OCI-LY3 (cell line): ENCODE results near the gene ABLIM2.

Experiments
- EZH2phosphoT487 ChIP-seq: fragments of 200-600 bp; shearing (Covaris generic); IDR thresholded peaks from 2 replicates; pipeline ENCODE4 v1.6.1; 2018; ENCODE audit warnings: antibody characterized with exemption, mixed run types, low read depth
- TF ChIP-seq, protein P1 (sequence below): fragments of 200-600, 300-600 bp; sonication (generic); IDR thresholded peaks from 2 replicates; pipeline ENCODE4 v1.5.1; 2014; ENCODE audit warnings: antibody characterized with exemption, low read length, low read depth

DNA sequence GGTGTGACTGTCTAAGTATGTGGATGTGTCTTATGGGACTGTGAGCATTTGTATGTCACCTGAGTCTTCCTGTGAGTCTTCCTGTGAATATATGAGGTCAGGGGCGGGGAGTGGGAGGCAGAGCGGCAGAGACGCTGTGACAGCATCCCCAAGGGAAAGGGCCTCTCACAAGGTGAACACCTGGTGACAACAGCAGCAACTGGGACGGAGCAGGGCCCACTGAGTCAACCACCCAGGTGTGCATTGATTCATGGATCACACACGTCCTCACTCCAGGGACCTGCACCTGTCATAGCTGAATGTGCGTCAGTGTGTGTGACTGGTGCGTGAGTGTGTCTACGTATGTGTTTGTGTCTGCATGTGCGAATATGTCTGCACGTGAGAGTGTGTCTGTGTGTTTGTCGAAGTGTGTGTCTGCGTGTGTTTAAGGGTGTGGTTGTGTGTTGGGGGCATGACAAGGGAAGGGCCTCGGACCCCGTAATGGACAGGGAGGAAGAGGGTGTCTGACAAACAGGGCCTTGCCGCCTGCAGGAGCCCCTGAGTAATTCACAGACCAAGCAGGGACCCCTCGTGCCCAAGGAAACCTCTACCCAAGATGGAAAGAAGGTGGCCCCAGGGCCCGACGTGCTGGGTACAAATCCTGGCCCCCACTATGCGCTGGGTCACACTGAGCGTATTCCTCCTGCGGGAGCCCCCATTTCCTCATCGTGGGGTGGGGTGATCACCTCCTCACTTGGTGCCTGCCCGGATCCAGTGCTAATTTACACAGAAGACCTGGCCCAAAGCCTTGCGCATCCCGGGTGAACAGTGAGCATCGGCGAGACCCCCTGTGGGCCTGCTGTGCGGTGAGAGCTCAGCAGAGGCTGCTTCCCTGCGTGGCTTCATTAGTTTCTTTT is 76.7 kb downstream of the ABLIM2 start:
- TF ChIP-seq, protein P1, sequence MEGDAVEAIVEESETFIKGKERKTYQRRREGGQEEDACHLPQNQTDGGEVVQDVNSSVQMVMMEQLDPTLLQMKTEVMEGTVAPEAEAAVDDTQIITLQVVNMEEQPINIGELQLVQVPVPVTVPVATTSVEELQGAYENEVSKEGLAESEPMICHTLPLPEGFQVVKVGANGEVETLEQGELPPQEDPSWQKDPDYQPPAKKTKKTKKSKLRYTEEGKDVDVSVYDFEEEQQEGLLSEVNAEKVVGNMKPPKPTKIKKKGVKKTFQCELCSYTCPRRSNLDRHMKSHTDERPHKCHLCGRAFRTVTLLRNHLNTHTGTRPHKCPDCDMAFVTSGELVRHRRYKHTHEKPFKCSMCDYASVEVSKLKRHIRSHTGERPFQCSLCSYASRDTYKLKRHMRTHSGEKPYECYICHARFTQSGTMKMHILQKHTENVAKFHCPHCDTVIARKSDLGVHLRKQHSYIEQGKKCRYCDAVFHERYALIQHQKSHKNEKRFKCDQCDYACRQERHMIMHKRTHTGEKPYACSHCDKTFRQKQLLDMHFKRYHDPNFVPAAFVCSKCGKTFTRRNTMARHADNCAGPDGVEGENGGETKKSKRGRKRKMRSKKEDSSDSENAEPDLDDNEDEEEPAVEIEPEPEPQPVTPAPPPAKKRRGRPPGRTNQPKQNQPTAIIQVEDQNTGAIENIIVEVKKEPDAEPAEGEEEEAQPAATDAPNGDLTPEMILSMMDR, result no peak
- TF ChIP-seq EZH2phosphoT487, result no peak
